Kidney epithelial cell (primary cell): Measurements from ENCODE around the gene EIF3K. TPM values are rescaled to one million over a fixed set of nuclear protein-coding genes. Genes with fewer than 3 reads are reported as not detected.

Experiments
- DNase-seq: peaks from one replicate; pipeline ENCODE4 v3.0.0-alpha.2; 2010; ENCODE audit warnings: low read depth
- H3K27me3 ChIP-seq: 2 replicates; pipeline ENCODE4 v1.6.0; 2011; ENCODE audit warnings: low read length; ENCODE audit not compliant: control insufficient read depth, insufficient read depth
- H3K36me3 ChIP-seq: 2 replicates; pipeline ENCODE4 v1.5.1; 2011; ENCODE audit warnings: low read length; ENCODE audit not compliant: control insufficient read depth, insufficient read depth
- H3K4me3 ChIP-seq: 2 replicates; pipeline ENCODE4 v1.5.1; 2011; ENCODE audit warnings: low read depth, mild to moderate bottlenecking, control low read depth, low read length
- CTCF ChIP-seq: IDR thresholded peaks from 2 replicates; pipeline ENCODE4 v1.5.1; 2011; ENCODE audit warnings: mild to moderate bottlenecking, moderate library complexity, low read length, control low read depth, inconsistent platforms; ENCODE audit not compliant: insufficient read depth, poor library complexity, severe bottlenecking
- total RNA-seq: library from RNA; depleted of rRNA; stranded (reverse); fragments of >200 nt; gene quantifications from 2 replicates; pipeline ENCODE4 v1.2.3, GENCODE V29; 2015

The EIF3K gene
- total RNA-seq, 1 donor from 2014 or later: 653 TPM

GRCh38 chr19:38661136-38661535 is 42.1 kb downstream of the EIF3K start:
- Histone ChIP-seq H3K36me3 (no peaks in the 10 kb centered on the region), H3K27me3 (no peaks in the 10 kb centered on the region), H3K4me3 (no peak overlapping the region)
- no peak for TF ChIP-seq CTCF
- DNase-seq: no peak

GRCh38 chr19:38661996-38662395 is 43.0 kb downstream of the EIF3K start:
- Histone ChIP-seq H3K4me3 (no peak overlapping the region), H3K27me3 (no peaks in the 10 kb centered on the region), H3K36me3 (no peaks in the 10 kb centered on the region)
- no peak for TF ChIP-seq CTCF
- DNase-seq: no peak

- TF ChIP-seq CTCF: no peak
- Histone ChIP-seq H3K27me3 (no peaks in the 10 kb centered on the region), H3K36me3 (no peaks in the 10 kb centered on the region), H3K4me3 (no peak overlapping the region)
- no peak for DNase-seq
These were observed 43.7 kb downstream of the EIF3K start for GRCh38 chr19:38662537-38663155.

- Histone ChIP-seq H3K27me3 (no peaks in the 10 kb centered on the region), H3K4me3 (no peak overlapping the region), H3K36me3 (no peaks in the 10 kb centered on the region)
- DNase-seq: no peak
- TF ChIP-seq CTCF: no peak
These were observed 44.2 kb downstream of the EIF3K start for GRCh38 chr19:38663156-38663651.

GRCh38 chr19:38663957-38664502 is 45.0 kb downstream of the EIF3K start:
- no peak for TF ChIP-seq CTCF
- DNase-seq: no peak
- Histone ChIP-seq H3K27me3 (no peaks in the 10 kb centered on the region), H3K4me3 (no peak overlapping the region), H3K36me3 (no peaks in the 10 kb centered on the region)

- no peak for TF ChIP-seq CTCF
- Histone ChIP-seq H3K4me3 (no peak overlapping the region), H3K27me3 (no peaks in the 10 kb centered on the region), H3K36me3 (peaks cover 3% of the 10 kb centered on the region)
- DNase-seq: no peak
These were observed 45.7 kb downstream of the EIF3K start for GRCh38 chr19:38664503-38665211.
